HepG2 (cell line): ENCODE data around the gene IFNA17. TPM values are rescaled to one million over a fixed set of nuclear protein-coding genes. Genes with fewer than 3 reads are reported as not detected.

Experiments
- ATAC-seq: fragments of 200-7000 bp; cut with Tn5 transposase; 3 replicates; pipeline ENCODE4 v1.9.1; 2020; ENCODE audit warnings: mild to moderate bottlenecking, moderate library complexity
- BruUV-seq: library from RNA; stranded (reverse); fragments of 400-500 nt; replicated peaks from 2 replicates; lab custom pipeline; 2021; lab: Mats Ljungman, UMichigan
- CTCF ChIA-PET: fragments of 300-600 bp; formaldehyde crosslinking; extraction: SDS; loops from one replicate; lab custom pipeline; 2021; ENCODE audit warnings: low total read pairs, inconsistent platforms, low intra/inter-chr PET ratio; lab: Yijun Ruan, JAX
- POLR2A ChIA-PET: fragments of 350-600 bp; sonication (Branson Sonifier 250); formaldehyde crosslinking; loops from one replicate; lab custom pipeline; 2020; ENCODE audit warnings: antibody characterized with exemption, inconsistent platforms; lab: Yijun Ruan, JAX
- DNase-seq: peaks from one replicate; pipeline ENCODE4 v3.0.0-alpha.2; 2015; ENCODE audit warnings: low spot score
- FAIRE-seq: peaks from 3 replicates; lab custom pipeline; 2011; peaks lifted over from hg19 to GRCh38; lab: Jason Lieb, UNC
- H2AFZ ChIP-seq: one replicate; pipeline ENCODE4 v1.6.1; 2011; ENCODE audit warnings: low read length, inconsistent platforms
- H3K27ac ChIP-seq: fragments of 300-600 bp; 3 replicates; pipeline ENCODE4 v1.8.0; 2011; ENCODE audit warnings: mixed run types, mild to moderate bottlenecking, mixed read lengths, low read length, inconsistent platforms; ENCODE audit not compliant: insufficient read depth; ENCODE audit errors: extremely low read length
- H3K27me3 ChIP-seq, 2 experiments: fragments of 200-600 bp in 1 of 2; 2 replicates in 1 of 2; 3 replicates in 1 of 2; pipeline versions ENCODE4 v1.6.0 to v1.8.0; 2011; ENCODE audit warnings: low read length in 2 of 2, mild to moderate bottlenecking in 2 of 2, moderate library complexity in 2 of 2, inconsistent platforms in 1 of 2; ENCODE audit not compliant: insufficient read depth in 2 of 2, control insufficient read depth in 1 of 2
- H3K36me3 ChIP-seq, 2 experiments: fragments of 200-600 bp in 1 of 2; replicated peaks in 1 of 2; 2 replicates in 1 of 2; 3 replicates in 1 of 2; pipeline versions ENCODE4 v1.5.1 to v1.8.0; 2011; ENCODE audit warnings: low read length in 2 of 2, inconsistent platforms in 1 of 2; ENCODE audit not compliant: insufficient read depth in 2 of 2, control insufficient read depth in 1 of 2
- H3K4me1 ChIP-seq: 2 replicates; pipeline ENCODE4 v1.5.1; 2012; ENCODE audit warnings: low read length, inconsistent platforms; ENCODE audit not compliant: insufficient read depth
- H3K4me2 ChIP-seq: 2 replicates; pipeline ENCODE4 v1.6.0; 2011; ENCODE audit warnings: low read depth, low read length, inconsistent platforms
- H3K4me3 ChIP-seq, 3 experiments: fragments of 200-600 bp in 1 of 3; sonication (generic), shearing (Covaris generic) in 1 of 3; replicated peaks in 1 of 3; 2 replicates each; pipeline ENCODE4 v1.5.1; 2011 to 2016; ENCODE audit warnings: low read length in 3 of 3, inconsistent platforms in 2 of 3, low read depth in 2 of 3, mild to moderate bottlenecking in 2 of 3, control low read depth in 1 of 3, mixed read lengths in 1 of 3; ENCODE audit not compliant: insufficient read depth in 1 of 3
- H3K79me2 ChIP-seq: one replicate; pipeline ENCODE4 v1.6.1; 2011; ENCODE audit warnings: low read length, inconsistent platforms; ENCODE audit not compliant: insufficient read depth
- H3K9ac ChIP-seq: 2 replicates; pipeline ENCODE4 v1.6.0; 2011; ENCODE audit warnings: mild to moderate bottlenecking, low read depth, low read length, inconsistent platforms; ENCODE audit not compliant: insufficient read depth
- H3K9me3 ChIP-seq: 2 replicates; pipeline ENCODE4 v1.5.1; 2012; ENCODE audit warnings: mild to moderate bottlenecking, low read length
- H4K20me1 ChIP-seq: 2 replicates; pipeline ENCODE4 v1.6.0; 2011; ENCODE audit warnings: inconsistent platforms, mild to moderate bottlenecking, low read length, moderate library complexity; ENCODE audit not compliant: insufficient read depth
- IKZF1 ChIP-seq: fragments of 450-650 bp; IDR thresholded peaks from 2 replicates; pipeline ENCODE4 v1.7.1; 2016
- JUND ChIP-seq: sonication (generic); formaldehyde crosslinking; IDR thresholded peaks from 2 replicates; pipeline ENCODE4 v1.8.0; 2022; ENCODE audit warnings: mild to moderate bottlenecking, missing genetic modification reagents
- KLF11 ChIP-seq: IDR thresholded peaks from 2 replicates; pipeline ENCODE4 v1.6.1; 2016; ENCODE audit warnings: missing compliant biosample characterization
- SAP130 ChIP-seq: IDR thresholded peaks from 2 replicates; pipeline ENCODE4 v1.6.1; 2016; ENCODE audit warnings: low read depth
- YEATS2 ChIP-seq: sonication (generic); formaldehyde crosslinking; IDR thresholded peaks from 2 replicates; pipeline ENCODE4 v1.4.0; 2020; ENCODE audit warnings: missing genetic modification reagents, borderline replicate concordance
- ZBTB21 ChIP-seq: sonication (generic); formaldehyde crosslinking; IDR thresholded peaks from 2 replicates; pipeline ENCODE4 v1.4.0; 2020; ENCODE audit warnings: missing genetic modification reagents
- ZC3H4 ChIP-seq: sonication (generic); formaldehyde crosslinking; IDR thresholded peaks from 2 replicates; pipeline ENCODE4 v1.4.0; 2020; ENCODE audit warnings: missing genetic modification reagents, borderline replicate concordance
- ZNF292 ChIP-seq: sonication (generic); formaldehyde crosslinking; IDR thresholded peaks from 2 replicates; pipeline ENCODE4 v1.8.1; 2022; ENCODE audit warnings: mild to moderate bottlenecking, low read depth, missing genetic modification reagents, borderline replicate concordance
- ZNF337 ChIP-seq: sonication (generic); formaldehyde crosslinking; IDR thresholded peaks from 2 replicates; pipeline ENCODE4 v1.5.1; 2020; ENCODE audit warnings: missing genetic modification reagents, low read depth, mild to moderate bottlenecking, borderline replicate concordance
- ZNF629 ChIP-seq: sonication (generic); formaldehyde crosslinking; conservative IDR thresholded peaks from 2 replicates; pipeline ENCODE4 v1.5.0; 2020; ENCODE audit warnings: missing genetic modification reagents
- WGBS: methylation state at CpG from one replicate; pipeline ENCODE4 v1.1.6; 2017; ENCODE audit warnings: low lambda C conversion rate; 5-methylcytosine and 5-hydroxymethylcytosine counted together
- in situ Hi-C: cut with HindIII; loops from 2 replicates; pipeline ENCODE4 v1.10.0; 2017; ENCODE audit warnings: low pct_unique_long_range_greater_than_20kb; ENCODE audit not compliant: extremely low pct_ligation_motif_present
- intact Hi-C: fragments of 100-400 bp; cut with micrococcal nuclease; formaldehyde crosslinking; loops from one replicate; pipeline ENCODE4 v1.10.0; 2022; ENCODE audit not compliant: unreplicated experiment
- polyA plus RNA-seq, 8 experiments: library from polyadenylated mRNA; depleted of rRNA in 3 of 8; stranded (reverse) in 7 of 8; unstranded in 1 of 8; fragments of >200 nt; fragmentation: Illumina TruSeq in 4 of 8; extraction: Trizol in 4 of 8; gene quantifications; 2 replicates each; pipeline versions ENCODE4 v1.2.1 to v1.2.3, GENCODE V29; 2011 to 2016; ENCODE audit warnings: low read depth in 4 of 8, missing spikeins in 1 of 8, mixed read lengths in 1 of 8; ENCODE audit not compliant: insufficient read depth in 1 of 8
- total RNA-seq, 5 experiments: library from RNA; depleted of rRNA; stranded (reverse); fragments of >200 nt; fragmentation: Illumina TruSeq; extraction: Trizol; gene quantifications; 2 replicates each; pipeline ENCODE4 v1.2.3, GENCODE V29; 2016; ENCODE audit warnings: low read depth in 1 of 5
- TF ChIP-seq, protein P1 (sequence below): sonication (generic); formaldehyde crosslinking; IDR thresholded peaks from 2 replicates; pipeline ENCODE4 v1.4.0; 2020; ENCODE audit warnings: missing genetic modification reagents, mild to moderate bottlenecking, borderline replicate concordance
- TF ChIP-seq, protein P2 (sequence below): sonication (generic); formaldehyde crosslinking; IDR thresholded peaks from 2 replicates; pipeline ENCODE4 v1.4.0; 2020; ENCODE audit warnings: missing genetic modification reagents, mild to moderate bottlenecking, borderline replicate concordance
- TF ChIP-seq, protein P3 (sequence below): sonication (generic); formaldehyde crosslinking; IDR thresholded peaks from 2 replicates; pipeline ENCODE4 v1.4.0; 2020; ENCODE audit warnings: low read depth, mild to moderate bottlenecking, missing genetic modification reagents
- TF ChIP-seq, protein P4 (sequence below): sonication (generic); formaldehyde crosslinking; IDR thresholded peaks from 2 replicates; pipeline ENCODE4 v1.8.1; 2023; ENCODE audit warnings: mild to moderate bottlenecking, missing genetic modification reagents, borderline replicate concordance
- TF ChIP-seq, protein P5 (sequence below): sonication (generic); formaldehyde crosslinking; IDR thresholded peaks from 2 replicates; pipeline ENCODE4 v1.5.0; 2020; ENCODE audit warnings: mild to moderate bottlenecking, missing genetic modification reagents, borderline replicate concordance
- TF ChIP-seq, protein P6 (sequence below): IDR thresholded peaks from 2 replicates; pipeline ENCODE4 v1.6.1; 2016

IFNA17 gene
- total and polyA plus RNA-seq, 2 of the 13 experiments (the other 11 are each of a cell fraction or from before 2014, with no cell fraction given) = not detected

- TF ChIP-seq, protein P1, sequence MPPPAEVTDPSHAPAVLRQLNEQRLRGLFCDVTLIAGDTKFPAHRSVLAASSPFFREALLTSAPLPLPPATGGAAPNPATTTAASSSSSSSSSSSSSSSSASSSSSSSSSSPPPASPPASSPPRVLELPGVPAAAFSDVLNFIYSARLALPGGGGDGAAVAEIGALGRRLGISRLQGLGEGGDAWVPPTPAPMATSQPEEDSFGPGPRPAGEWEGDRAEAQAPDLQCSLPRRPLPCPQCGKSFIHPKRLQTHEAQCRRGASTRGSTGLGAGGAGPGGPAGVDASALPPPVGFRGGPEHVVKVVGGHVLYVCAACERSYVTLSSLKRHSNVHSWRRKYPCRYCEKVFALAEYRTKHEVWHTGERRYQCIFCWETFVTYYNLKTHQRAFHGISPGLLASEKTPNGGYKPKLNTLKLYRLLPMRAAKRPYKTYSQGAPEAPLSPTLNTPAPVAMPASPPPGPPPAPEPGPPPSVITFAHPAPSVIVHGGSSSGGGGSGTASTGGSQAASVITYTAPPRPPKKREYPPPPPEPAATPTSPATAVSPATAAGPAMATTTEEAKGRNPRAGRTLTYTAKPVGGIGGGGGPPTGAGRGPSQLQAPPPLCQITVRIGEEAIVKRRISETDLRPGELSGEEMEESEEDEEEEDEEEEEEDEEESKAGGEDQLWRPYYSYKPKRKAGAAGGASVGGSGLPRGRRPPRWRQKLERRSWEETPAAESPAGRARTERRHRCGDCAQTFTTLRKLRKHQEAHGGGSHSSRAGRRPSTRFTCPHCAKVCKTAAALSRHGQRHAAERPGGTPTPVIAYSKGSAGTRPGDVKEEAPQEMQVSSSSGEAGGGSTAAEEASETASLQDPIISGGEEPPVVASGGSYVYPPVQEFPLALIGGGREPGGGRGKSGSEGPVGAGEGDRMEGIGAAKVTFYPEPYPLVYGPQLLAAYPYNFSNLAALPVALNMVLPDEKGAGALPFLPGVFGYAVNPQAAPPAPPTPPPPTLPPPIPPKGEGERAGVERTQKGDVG (CRISPR knock-in tag) = no peak
- TF ChIP-seq ZNF629 (CRISPR knock-in tag) = no peak
- TF ChIP-seq SAP130 (CRISPR knock-in tag) = no peak
- no peak for TF ChIP-seq KLF11 (CRISPR knock-in tag)
- no peak for TF ChIP-seq ZBTB21
- TF ChIP-seq ZNF292 (CRISPR knock-in tag) = no peak
- TF ChIP-seq, protein P2, sequence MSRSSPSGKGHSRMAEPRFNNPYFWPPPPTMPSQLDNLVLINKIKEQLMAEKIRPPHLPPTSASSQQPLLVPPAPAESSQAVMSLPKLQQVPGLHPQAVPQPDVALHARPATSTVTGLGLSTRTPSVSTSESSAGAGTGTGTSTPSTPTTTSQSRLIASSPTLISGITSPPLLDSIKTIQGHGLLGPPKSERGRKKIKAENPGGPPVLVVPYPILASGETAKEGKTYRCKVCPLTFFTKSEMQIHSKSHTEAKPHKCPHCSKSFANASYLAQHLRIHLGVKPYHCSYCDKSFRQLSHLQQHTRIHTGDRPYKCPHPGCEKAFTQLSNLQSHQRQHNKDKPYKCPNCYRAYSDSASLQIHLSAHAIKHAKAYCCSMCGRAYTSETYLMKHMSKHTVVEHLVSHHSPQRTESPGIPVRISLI (CRISPR knock-in tag) = no peak
Observed at GRCh38 chr9:21244836-21245235, 16.8 kb upstream of the IFNA17 start (continued).

- Histone ChIP-seq H3K9ac (no peak within 1 kb of the TSS), H2AFZ (no peak within 1 kb of the TSS), H3K79me2 (no peaks in the 10 kb centered on the region), H3K36me3 (no peaks in the 10 kb centered on the region), H4K20me1 (no peaks in the 10 kb centered on the region), H3K4me1 (no peaks in the 10 kb centered on the region), H3K4me2 (no peak within 1 kb of the TSS), H3K27ac (no peak within 1 kb of the TSS), H3K27me3 (no peaks in the 10 kb centered on the region), H3K4me3 (no peak within 1 kb of the TSS), H3K9me3 (no peaks in the 10 kb centered on the region)
- CTCF ChIA-PET = no interaction called here
- ATAC-seq = no peak
- intact Hi-C loops (loop anchor here (5.0 kb wide), 1 partner anchor 157 kb away; no protein-coding TSS in a partner anchor), in situ Hi-C loops (no loop called here)
- BruUV-seq = no TSS peak
- no peak for DNase-seq
- POLR2A ChIA-PET = no interaction called here
- 0% methylated on average over 2 of the region's 2 CpGs for WGBS
- no peak for FAIRE-seq
- TF ChIP-seq ZC3H4 (no peak), JUND (CRISPR knock-in tag) (no peak), IKZF1 (no peak), ZNF337 (CRISPR knock-in tag) (no peak), YEATS2 (CRISPR knock-in tag) (no peak)
- TF ChIP-seq, protein P3, sequence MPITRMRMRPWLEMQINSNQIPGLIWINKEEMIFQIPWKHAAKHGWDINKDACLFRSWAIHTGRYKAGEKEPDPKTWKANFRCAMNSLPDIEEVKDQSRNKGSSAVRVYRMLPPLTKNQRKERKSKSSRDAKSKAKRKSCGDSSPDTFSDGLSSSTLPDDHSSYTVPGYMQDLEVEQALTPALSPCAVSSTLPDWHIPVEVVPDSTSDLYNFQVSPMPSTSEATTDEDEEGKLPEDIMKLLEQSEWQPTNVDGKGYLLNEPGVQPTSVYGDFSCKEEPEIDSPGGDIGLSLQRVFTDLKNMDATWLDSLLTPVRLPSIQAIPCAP (CRISPR knock-in tag) = no peak
- TF ChIP-seq, protein P4, sequence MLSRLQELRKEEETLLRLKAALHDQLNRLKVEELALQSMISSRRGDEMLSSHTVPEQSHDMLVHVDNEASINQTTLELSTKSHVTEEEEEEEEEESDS (CRISPR knock-in tag) = no peak
- TF ChIP-seq, protein P5, sequence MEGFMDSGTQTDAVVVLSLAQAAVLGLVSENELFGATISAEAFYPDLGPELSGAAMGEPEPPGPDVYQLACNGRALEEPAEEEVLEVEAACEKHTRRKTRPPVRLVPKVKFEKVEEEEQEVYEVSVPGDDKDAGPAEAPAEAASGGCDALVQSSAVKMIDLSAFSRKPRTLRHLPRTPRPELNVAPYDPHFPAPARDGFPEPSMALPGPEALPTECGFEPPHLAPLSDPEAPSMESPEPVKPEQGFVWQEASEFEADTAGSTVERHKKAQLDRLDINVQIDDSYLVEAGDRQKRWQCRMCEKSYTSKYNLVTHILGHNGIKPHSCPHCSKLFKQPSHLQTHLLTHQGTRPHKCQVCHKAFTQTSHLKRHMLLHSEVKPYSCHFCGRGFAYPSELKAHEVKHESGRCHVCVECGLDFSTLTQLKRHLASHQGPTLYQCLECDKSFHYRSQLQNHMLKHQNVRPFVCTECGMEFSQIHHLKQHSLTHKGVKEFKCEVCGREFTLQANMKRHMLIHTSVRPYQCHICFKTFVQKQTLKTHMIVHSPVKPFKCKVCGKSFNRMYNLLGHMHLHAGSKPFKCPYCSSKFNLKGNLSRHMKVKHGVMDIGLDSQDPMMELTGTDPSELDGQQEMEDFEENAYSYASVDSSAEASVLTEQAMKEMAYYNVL (CRISPR knock-in tag) = no peak
- TF ChIP-seq, protein P6, sequence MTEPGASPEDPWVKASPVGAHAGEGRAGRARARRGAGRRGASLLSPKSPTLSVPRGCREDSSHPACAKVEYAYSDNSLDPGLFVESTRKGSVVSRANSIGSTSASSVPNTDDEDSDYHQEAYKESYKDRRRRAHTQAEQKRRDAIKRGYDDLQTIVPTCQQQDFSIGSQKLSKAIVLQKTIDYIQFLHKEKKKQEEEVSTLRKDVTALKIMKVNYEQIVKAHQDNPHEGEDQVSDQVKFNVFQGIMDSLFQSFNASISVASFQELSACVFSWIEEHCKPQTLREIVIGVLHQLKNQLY (CRISPR knock-in tag) = no peak
Observed at GRCh38 chr9:21239911-21240310, 11.9 kb upstream of the IFNA17 start, which contains the start of gene IFNA14. Gene IFNA14, minus strand, starts transcription at chr9:21240005. Its CDS starts 70 bp downstream, at chr9:21239935.
